HepG2 (cell line): ENCODE results near the gene GSTM4. TPM values are rescaled to one million over a fixed set of nuclear protein-coding genes. Genes with fewer than 3 reads are reported as not detected.

Experiments used
- ELF3 ChIP-seq: IDR thresholded peaks from 2 replicates; pipeline ENCODE4 v1.6.1; 2016; ENCODE audit warnings: missing genetic modification reagents, missing compliant biosample characterization
- GATAD2A ChIP-seq: IDR thresholded peaks from 2 replicates; pipeline ENCODE4 v1.6.1; 2016
- HOXA5 ChIP-seq: sonication (generic); formaldehyde crosslinking; IDR thresholded peaks from 2 replicates; pipeline ENCODE4 v1.4.0; 2020; ENCODE audit warnings: missing genetic modification reagents
- KAT8 ChIP-seq: IDR thresholded peaks from 2 replicates; pipeline ENCODE4 v1.6.1; 2016; ENCODE audit warnings: missing genetic modification reagents, missing compliant biosample characterization
- KDM5A ChIP-seq: fragments of 200-600 bp; sonication (generic); IDR thresholded peaks from 2 replicates; pipeline ENCODE4 v1.7.0; 2018; ENCODE audit warnings: antibody characterized with exemption, mild to moderate bottlenecking, low read length, borderline replicate concordance
- KLF15 ChIP-seq: sonication (generic); formaldehyde crosslinking; IDR thresholded peaks from 2 replicates; pipeline ENCODE4 v1.8.1; 2023; ENCODE audit warnings: borderline replicate concordance, mild to moderate bottlenecking, inconsistent platforms, missing genetic modification reagents, mixed read lengths
- MBD4 ChIP-seq: IDR thresholded peaks from 2 replicates; pipeline ENCODE4 v1.6.1; 2012; ENCODE audit warnings: low read length, inconsistent platforms, borderline replicate concordance
- NBN ChIP-seq: fragments of 450-650 bp; conservative IDR thresholded peaks from 2 replicates; pipeline ENCODE4 v1.6.1; 2017
- NFYC ChIP-seq: IDR thresholded peaks from 2 replicates; pipeline ENCODE4 v1.6.1; 2016; ENCODE audit warnings: missing genetic modification reagents, missing compliant biosample characterization
- POLR2G ChIP-seq: fragments of 200-400 bp; formaldehyde crosslinking; IDR thresholded peaks from 2 replicates; pipeline ENCODE4 v1.6.1; 2018; ENCODE audit warnings: mild to moderate bottlenecking, low read depth, low read length, moderate library complexity
- TBX2 ChIP-seq: sonication (generic); formaldehyde crosslinking; IDR thresholded peaks from 2 replicates; pipeline ENCODE4 v1.5.0; 2020; ENCODE audit warnings: missing genetic modification reagents, mild to moderate bottlenecking, borderline replicate concordance
- ZNF441 ChIP-seq: sonication (generic); formaldehyde crosslinking; IDR thresholded peaks from 2 replicates; pipeline ENCODE4 v1.7.0; 2021; ENCODE audit warnings: missing genetic modification reagents, borderline replicate concordance
- ZNF761 ChIP-seq: sonication (generic); formaldehyde crosslinking; conservative IDR thresholded peaks from 2 replicates; pipeline ENCODE4 v1.4.0; 2020; ENCODE audit warnings: mild to moderate bottlenecking, missing genetic modification reagents
- polyA plus RNA-seq, 8 experiments: library from polyadenylated mRNA; depleted of rRNA in 3 of 8; stranded (reverse) in 7 of 8; unstranded in 1 of 8; fragments of >200 nt; fragmentation: Illumina TruSeq in 4 of 8; extraction: Trizol in 4 of 8; gene quantifications; 2 replicates each; pipeline versions ENCODE4 v1.2.1 to v1.2.3, GENCODE V29; 2011 to 2016; ENCODE audit warnings: low read depth in 4 of 8, missing spikeins in 1 of 8, mixed read lengths in 1 of 8; ENCODE audit not compliant: insufficient read depth in 1 of 8
- total RNA-seq, 5 experiments: library from RNA; depleted of rRNA; stranded (reverse); fragments of >200 nt; fragmentation: Illumina TruSeq; extraction: Trizol; gene quantifications; 2 replicates each; pipeline ENCODE4 v1.2.3, GENCODE V29; 2016; ENCODE audit warnings: low read depth in 1 of 5
- TF ChIP-seq, protein P1 (sequence below): sonication (generic); formaldehyde crosslinking; IDR thresholded peaks from 2 replicates; pipeline ENCODE4 v1.5.0; 2020; ENCODE audit warnings: mild to moderate bottlenecking, missing genetic modification reagents
- TF ChIP-seq, protein P2 (sequence below): sonication (generic); formaldehyde crosslinking; IDR thresholded peaks from 2 replicates; pipeline ENCODE4 v1.4.0; 2020; ENCODE audit warnings: missing genetic modification reagents
- TF ChIP-seq, protein P3 (sequence below): sonication (generic); formaldehyde crosslinking; IDR thresholded peaks from 2 replicates; pipeline ENCODE4 v1.4.0; 2020; ENCODE audit warnings: missing genetic modification reagents

GSTM4 gene
- total and polyA plus RNA-seq, 2 of the 13 experiments (the other 11 are each of a cell fraction or from before 2014, with no cell fraction given): 25.3 to 40.8 TPM

DNA sequence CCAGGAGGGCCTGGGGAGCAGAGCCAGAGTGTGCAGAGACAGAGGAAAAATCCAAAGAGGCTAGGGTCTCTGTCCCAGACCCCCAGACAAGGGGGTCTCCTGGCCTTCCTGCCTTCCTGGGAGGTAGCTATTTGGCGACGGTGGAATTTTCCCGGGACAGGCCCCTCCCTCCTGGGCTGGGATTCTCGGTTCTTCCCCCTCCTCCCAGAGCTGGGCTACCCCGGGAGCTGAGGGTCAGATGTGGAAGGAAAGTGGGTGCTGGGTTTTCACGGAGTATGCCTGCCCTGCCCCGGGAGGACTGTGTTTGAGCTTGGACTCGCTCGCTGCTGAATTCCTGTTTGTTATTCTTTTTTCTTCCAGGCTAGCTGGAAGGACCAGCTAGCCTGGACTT, 35.5 kb upstream of the GSTM4 start (continued):
- TF ChIP-seq, protein P1, sequence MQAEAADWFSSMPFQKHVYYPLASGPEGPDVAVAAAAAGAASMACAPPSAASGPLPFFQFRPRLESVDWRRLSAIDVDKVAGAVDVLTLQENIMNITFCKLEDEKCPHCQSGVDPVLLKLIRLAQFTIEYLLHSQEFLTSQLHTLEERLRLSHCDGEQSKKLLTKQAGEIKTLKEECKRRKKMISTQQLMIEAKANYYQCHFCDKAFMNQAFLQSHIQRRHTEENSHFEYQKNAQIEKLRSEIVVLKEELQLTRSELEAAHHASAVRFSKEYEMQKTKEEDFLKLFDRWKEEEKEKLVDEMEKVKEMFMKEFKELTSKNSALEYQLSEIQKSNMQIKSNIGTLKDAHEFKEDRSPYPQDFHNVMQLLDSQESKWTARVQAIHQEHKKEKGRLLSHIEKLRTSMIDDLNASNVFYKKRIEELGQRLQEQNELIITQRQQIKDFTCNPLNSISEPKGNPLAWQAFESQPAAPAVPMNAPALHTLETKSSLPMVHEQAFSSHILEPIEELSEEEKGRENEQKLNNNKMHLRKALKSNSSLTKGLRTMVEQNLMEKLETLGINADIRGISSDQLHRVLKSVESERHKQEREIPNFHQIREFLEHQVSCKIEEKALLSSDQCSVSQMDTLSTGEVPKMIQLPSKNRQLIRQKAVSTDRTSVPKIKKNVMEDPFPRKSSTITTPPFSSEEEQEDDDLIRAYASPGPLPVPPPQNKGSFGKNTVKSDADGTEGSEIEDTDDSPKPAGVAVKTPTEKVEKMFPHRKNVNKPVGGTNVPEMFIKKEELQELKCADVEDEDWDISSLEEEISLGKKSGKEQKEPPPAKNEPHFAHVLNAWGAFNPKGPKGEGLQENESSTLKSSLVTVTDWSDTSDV (CRISPR knock-in tag): 0 out of 2 replicates have a peak, but pooled peaks have one; percentile 15
- 0 out of 2 replicates have a peak, but pooled peaks have one; percentile 14 for TF ChIP-seq HOXA5
- TF ChIP-seq, protein P2, sequence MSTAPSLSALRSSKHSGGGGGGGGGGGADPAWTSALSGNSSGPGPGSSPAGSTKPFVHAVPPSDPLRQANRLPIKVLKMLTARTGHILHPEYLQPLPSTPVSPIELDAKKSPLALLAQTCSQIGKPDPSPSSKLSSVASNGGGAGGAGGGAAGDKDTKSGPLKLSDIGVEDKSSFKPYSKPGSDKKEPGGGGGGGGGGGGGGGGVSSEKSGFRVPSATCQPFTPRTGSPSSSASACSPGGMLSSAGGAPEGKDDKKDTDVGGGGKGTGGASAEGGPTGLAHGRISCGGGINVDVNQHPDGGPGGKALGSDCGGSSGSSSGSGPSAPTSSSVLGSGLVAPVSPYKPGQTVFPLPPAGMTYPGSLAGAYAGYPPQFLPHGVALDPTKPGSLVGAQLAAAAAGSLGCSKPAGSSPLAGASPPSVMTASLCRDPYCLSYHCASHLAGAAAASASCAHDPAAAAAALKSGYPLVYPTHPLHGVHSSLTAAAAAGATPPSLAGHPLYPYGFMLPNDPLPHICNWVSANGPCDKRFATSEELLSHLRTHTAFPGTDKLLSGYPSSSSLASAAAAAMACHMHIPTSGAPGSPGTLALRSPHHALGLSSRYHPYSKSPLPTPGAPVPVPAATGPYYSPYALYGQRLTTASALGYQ (CRISPR knock-in tag): no peak
- TF ChIP-seq KAT8 (CRISPR knock-in tag): 0 out of 2 replicates have a peak, but pooled peaks have one; percentile 0
- TF ChIP-seq, protein P3, sequence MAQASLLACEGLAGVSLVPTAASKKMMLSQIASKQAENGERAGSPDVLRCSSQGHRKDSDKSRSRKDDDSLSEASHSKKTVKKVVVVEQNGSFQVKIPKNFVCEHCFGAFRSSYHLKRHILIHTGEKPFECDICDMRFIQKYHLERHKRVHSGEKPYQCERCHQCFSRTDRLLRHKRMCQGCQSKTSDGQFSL (CRISPR knock-in tag): peak; percentile 5; the same call in 1 of the 2 replicates
- peak; percentile 23; the same call in 1 of the 2 replicates for TF ChIP-seq KDM5A
- TF ChIP-seq KLF15 (CRISPR knock-in tag): 0 out of 2 replicates have a peak, but pooled peaks have one; percentile 21
- TF ChIP-seq ZNF441: 0 out of 2 replicates have a peak, but pooled peaks have one; percentile 11
- 0 out of 2 replicates have a peak, but pooled peaks have one; percentile 2 for TF ChIP-seq GATAD2A (CRISPR knock-in tag)
- TF ChIP-seq POLR2G: peak; percentile 42
- TF ChIP-seq ZNF761 (CRISPR knock-in tag): no peak
- no peak for TF ChIP-seq NFYC (CRISPR knock-in tag)
- no peak for TF ChIP-seq NBN
- no peak for TF ChIP-seq ELF3 (CRISPR knock-in tag)
- no peak for TF ChIP-seq TBX2 (CRISPR knock-in tag)
- no peak for TF ChIP-seq MBD4
- TF ChIP-seq, all 625 proteins: peak for 15
